ENCODE results near the gene PAK2.
"Not testable (repeated sequence)": the region's sequence is repeated elsewhere in the genome, so short reads cannot be mapped to it uniquely, and the experiment has no call there.

PAK2 gene

GRCh38 chr3:196843435-196844110 is 103.9 kb downstream of the PAK2 start:
- DNase-seq (ENCODE audit: low spot score), result no peak

DNA sequence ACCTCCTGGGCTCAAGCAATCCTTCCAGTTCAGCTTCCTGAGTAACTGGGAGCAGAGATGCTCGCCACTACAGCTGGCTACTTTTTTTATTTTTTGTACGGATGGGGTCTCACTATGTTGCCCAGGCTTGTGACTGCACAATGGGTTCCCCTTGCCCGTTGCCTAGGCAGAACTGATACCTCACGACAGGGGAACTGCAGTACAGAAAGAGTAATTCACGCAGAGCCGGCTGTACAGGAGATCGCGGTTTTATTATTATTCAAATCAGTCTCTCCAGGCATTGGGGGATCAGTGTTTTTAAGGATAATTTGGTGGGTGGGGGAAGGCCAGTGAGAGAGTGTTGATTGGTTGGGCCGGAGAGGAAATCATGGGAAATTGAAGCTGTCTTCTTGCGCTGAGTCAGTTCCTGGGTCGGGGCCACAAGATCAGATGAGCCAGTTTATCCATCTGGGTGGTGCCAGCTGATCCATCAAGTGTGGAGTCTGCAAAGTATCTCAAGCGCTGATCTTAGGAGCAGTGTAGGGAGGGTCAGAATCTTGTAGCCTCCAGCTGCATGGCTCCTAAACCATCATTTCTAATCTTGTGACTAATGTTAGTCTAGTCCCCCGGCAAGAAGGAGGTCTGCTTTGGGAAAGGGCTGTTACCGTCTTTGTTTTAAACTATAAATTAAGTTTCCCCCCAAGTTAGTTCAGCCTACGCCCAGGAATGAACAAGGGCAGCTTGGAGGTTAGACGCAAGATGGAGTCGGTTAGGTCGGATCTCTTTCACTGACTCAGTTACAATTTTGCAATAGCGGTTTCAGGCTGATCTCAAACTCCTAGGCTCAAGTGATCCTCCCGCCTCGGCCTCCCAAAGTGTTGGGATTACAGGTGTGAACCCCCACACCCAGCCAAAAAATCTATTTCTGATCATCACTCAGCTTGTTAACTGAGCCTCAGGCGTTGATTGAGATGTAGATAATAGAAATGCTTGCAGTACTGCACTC is 104.9 kb downstream of the PAK2 start:
- DNase-seq (ENCODE audit: low spot score), result not testable (repeated sequence)

DNA sequence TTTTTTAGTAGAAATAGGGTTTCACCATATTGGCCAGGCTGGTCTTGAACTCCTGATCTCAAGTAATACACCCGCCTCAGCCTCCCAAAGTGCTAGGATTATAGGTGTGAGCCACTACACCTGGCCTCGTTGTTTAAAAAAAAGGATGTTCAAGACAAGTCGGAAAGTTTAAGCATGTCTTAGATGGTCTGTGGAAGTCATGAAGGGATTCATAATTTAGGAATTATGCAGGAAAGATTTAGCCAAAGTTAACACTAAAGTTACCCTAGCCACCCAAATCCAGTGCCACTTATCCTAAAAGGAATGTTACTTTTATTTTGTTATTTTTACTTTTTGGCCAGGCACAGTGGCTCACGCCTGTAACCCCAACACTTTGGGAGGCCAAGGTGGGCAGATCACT is 108.7 kb downstream of the PAK2 start:
- not testable (repeated sequence) for DNase-seq (ENCODE audit: low spot score)

DNA sequence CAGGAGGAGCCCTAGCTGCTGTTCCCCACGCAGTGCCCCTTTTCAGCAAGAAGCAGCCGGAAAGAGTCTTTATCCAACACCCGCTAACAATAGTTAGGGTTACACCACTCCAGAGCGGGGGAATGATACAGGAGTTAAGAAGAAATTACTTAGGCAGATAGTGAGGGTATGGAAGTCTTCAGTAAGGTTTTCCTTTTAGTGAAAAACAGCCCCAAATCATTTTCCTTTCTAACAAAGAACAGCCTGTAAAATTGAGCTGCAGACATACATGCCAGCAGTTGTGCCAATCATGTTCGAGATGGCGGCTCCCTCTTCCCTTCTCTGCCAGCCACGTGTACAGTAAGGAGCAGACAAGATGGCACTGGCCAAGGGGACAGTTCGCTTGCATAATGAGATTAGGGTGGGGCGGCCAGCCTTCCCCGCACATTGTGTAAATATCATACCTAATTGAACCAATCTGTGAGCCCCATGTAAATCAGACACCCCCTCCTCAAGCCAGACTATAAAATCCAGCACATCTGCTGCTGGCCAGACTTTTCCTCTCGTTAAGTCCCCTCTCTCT is 109.6 kb downstream of the PAK2 start:
- DNase-seq (ENCODE audit: low spot score), result no peak

GRCh38 chr3:196863000-196863399 is 123.3 kb downstream of the PAK2 start:
- DNase-seq (ENCODE audit: low spot score), result not testable (repeated sequence)

DNA sequence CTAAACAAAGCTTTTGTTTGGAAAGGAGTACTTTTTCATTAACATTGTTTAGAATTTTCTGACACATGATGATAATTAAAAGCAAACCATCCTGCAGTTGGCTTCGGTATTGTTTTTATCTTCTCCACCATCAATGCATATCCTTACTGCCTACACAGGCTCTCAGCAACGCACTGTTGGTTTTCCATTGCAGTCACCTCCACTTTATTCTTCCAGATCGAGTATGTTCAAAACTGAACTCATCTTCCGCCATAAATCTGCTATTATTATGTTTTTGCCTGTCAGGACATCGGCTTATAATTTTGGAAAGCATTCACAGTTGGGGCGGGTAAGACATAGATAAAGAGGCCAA is 127.5 kb downstream of the PAK2 start:
- DNase-seq (ENCODE audit: low spot score), result no peak

DNA sequence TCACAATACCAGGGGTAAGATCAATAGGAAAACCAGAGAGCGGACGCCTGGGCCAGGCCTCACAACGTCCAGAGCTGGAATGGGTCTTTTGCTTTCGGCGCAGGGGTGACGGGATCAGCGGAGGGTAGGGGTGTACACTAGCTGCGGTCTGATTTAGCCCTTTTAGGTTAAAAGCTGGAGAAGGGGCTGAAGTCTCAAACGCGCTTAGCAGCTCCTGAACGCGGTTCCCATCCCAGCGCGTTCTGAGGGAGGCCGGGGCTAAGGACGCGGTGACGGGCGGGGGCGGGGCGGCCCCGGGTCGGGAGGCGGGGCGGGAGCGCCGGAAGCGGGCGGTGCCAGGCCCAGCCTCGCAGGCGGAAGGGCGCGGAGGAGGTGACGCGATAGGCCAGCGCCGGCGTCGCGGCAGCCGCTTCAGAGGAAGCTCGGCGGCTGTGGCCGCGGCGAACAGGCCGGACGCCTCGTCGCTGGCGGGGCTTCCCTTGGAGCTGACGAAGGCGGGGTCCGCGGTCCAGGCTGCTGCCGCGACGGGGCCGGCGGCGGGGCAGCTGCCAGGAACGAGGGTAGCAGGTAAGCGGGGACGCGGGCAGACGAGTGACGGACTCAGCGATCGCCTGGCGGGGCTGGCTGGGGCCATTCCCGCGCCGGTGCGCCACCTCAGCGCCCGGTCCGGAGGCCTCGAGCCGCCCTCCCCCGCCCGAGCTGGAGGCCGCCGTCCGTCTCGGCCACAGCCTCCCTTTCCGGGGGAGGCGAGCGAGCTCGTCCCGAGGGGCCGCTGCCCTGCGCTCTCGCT is 128.0 kb downstream of the PAK2 start, which contains the start of gene SENP5:
Gene SENP5, plus strand, starts transcription at position 414 of the 790 bp plus-strand sequence. CDS start 17,262 bp downstream, outside the sequence.
- DNase-seq (ENCODE audit: low spot score), result peak; percentile 88

- no peak for DNase-seq (ENCODE audit: low spot score)
Observed at GRCh38 chr3:196868297-196868661, 128.6 kb downstream of the PAK2 start.

GRCh38 chr3:196872316-196872715 is 132.7 kb downstream of the PAK2 start:
- DNase-seq (ENCODE audit: low spot score), result no peak

DNA sequence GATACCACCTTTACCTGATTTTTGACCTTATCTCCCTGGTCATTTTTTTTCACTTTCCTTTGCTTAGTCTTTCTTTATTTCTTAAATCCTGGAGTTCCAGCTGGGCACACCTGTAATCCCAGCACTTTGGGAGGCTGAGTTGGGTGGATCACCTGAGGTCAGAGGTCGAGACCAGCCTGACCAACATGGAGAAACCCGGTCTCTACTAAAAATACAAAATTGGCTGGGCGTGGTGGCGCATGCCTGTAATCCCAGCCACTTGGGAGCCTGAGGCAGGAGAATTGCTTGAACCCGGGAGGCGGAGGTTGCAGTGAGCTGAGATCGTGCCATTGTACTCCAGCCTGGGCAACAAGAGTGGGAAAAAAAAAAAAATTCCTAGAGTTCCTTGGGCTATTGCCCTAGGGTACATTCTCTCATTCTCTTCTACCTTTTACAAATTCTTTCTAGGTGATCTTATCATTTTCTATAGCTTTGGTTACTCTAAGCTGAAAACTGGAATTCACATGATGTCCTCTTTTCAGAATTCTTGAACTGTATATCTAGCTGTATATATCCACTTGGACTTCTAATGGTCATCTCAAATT is 134.9 kb downstream of the PAK2 start:
- DNase-seq (ENCODE audit: low spot score), result not testable (repeated sequence)

DNA sequence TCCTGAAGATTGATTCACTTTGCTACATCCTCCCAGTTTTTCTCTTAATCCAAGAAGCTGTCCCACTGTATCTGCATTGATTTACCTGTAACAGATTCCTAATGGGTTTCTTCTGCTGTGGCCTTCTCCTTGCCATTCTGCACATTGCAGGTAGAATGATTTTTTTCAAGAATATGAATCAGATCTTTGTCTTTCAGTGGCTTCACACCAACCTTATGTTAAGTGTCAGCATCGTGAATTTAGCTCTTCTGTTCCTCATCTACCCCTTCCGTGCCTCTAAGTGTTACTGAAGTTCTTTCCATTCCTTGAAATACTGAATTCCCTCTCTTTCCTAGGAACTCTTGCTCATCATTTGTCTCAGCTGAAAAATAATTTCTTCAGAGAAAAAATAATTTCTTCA is 135.6 kb downstream of the PAK2 start:
- DNase-seq (ENCODE audit: low spot score), result no peak

Data from hematopoietic multipotent progenitor cell treated with erythropoietin and hydrocortisone succinate and interleukin-3 and kit ligand, for 17 days (in vitro differentiated cells).